Measurements from ENCODE around the gene NOL7. TPM values are rescaled to one million over a fixed set of nuclear protein-coding genes. Genes with fewer than 3 reads are reported as not detected.

The NOL7 gene
- total and polyA plus RNA-seq, 2 donors (not counting 3 experiments of a cell fraction or from before 2014, with no cell fraction given): 36.3 to 80.0 TPM

GRCh38 chr6:13649393-13649792 is 34.3 kb downstream of the NOL7 start:
- Histone ChIP-seq H3K9ac (replicated peaks; ENCODE audit: extremely low read depth, insufficient read depth, low read length) (no peak overlapping the region), H3K4me2 (ENCODE audit: insufficient read depth, low read length) (no peak overlapping the region), H3K27me3 (ENCODE audit: control insufficient read depth in 2 of 2, insufficient read depth in 2 of 2, low read length in 2 of 2) (no peaks in the 10 kb centered on the region), H3K4me3 (replicated peaks in 1 of 3; ENCODE audit: insufficient read depth in 1 of 3, low read depth in 1 of 3, low read length in 3 of 3) (no peak overlapping the region), H3K79me2 (ENCODE audit: control insufficient read depth, insufficient read depth, low read length) (no peaks in the 10 kb centered on the region), H3K4me1 (ENCODE audit: control insufficient read depth, extremely low read depth, insufficient read depth, low read length) (peaks cover 12% of the 10 kb centered on the region), H2AFZ (ENCODE audit: low read depth, low read length) (no peak overlapping the region), H3K9me1 (replicated peaks; ENCODE audit: control insufficient read depth, extremely low read depth, insufficient read depth, low read length) (no peaks in the 10 kb centered on the region), H3K9me3 (replicated peaks; ENCODE audit: control insufficient read depth, insufficient read depth, low read length) (no peaks in the 10 kb centered on the region), H3K27ac (ENCODE audit: insufficient read depth, low read depth, low read length) (no peak overlapping the region), H3K36me3 (ENCODE audit: control insufficient read depth in 2 of 2, extremely low read depth in 1 of 2, insufficient read depth in 2 of 2, low read length in 2 of 2) (no peaks in the 10 kb centered on the region), H4K20me1 (replicated peaks; ENCODE audit: control insufficient read depth, extremely low read depth, insufficient read depth, low read length) (no peaks in the 10 kb centered on the region)
- DNase-seq (ENCODE audit: low read depth, low spot score) (no peak), FAIRE-seq (no peak)
- intact Hi-C loops (cut with micrococcal nuclease) (no loop called here), dilution Hi-C loops (cut with MboI; ENCODE audit: extremely low pct_ligation_motif_present, low sequenced_read_pairs) (no loop called here)
- POLR2A ChIA-PET: interaction anchor here (0.7 kb wide), 1 partner anchor 12 kb away, joined by 6 read pairs; no protein-coding TSS in a partner anchor
- TF ChIP-seq CTCF (IDR thresholded peaks at IDR 0.05; ENCODE audit: extremely low read depth in 1 of 2, insufficient read depth in 1 of 2, low read depth in 1 of 2, low read length in 2 of 2) (no peak), GATA2 (IDR thresholded peaks at IDR 0.05; ENCODE audit: insufficient read depth, insufficient read length, low read depth, low read length) (no peak), EZH2 (IDR thresholded peaks at IDR 0.05; ENCODE audit: borderline replicate concordance, low read depth, low read length, severe bottlenecking) (no peak), MAX (IDR thresholded peaks at IDR 0.05; ENCODE audit: insufficient read depth, insufficient read length) (no peak), MYC (IDR thresholded peaks at IDR 0.05; ENCODE audit: low read depth, low read length) (no peak), JUN (IDR thresholded peaks at IDR 0.05; ENCODE audit: borderline replicate concordance, insufficient read depth, insufficient read length, low read depth) (no peak)
- no TSS peak for BruUV-seq (replicated peaks)
- CTCF ChIA-PET: interaction anchor here (0.6 to 0.8 kb wide), 4 partner anchors 13 to 259 kb away, joined by 3 to 4 read pairs (median 3); no protein-coding TSS in a partner anchor
